Neural cell (in vitro differentiated cells): Measurements from ENCODE around the gene NLRX1. TPM values are rescaled to one million over a fixed set of nuclear protein-coding genes. Genes with fewer than 3 reads are reported as not detected.

Experiments
- H2AFZ ChIP-seq: fragments of 200-600, 300-800 bp; sonication (generic), shearing (Covaris generic); 2 replicates; pipeline ENCODE4 v1.6.0; 2014; ENCODE audit warnings: low read depth, mild to moderate bottlenecking, antibody characterized with exemption, low read length, moderate library complexity
- H3F3A ChIP-seq: fragments of 200-600 bp; shearing (Covaris generic); 2 replicates; pipeline ENCODE4 v1.6.1; 2016; ENCODE audit warnings: mild to moderate bottlenecking, moderate library complexity, mixed read lengths, antibody characterized with exemption, low read length; ENCODE audit not compliant: insufficient read depth, poor library complexity, severe bottlenecking
- H3K27ac ChIP-seq: fragments of 200-600, 300-800 bp; sonication (generic), shearing (Covaris generic); 2 replicates; pipeline ENCODE4 v1.5.1; 2014; ENCODE audit warnings: mild to moderate bottlenecking, low read length, moderate library complexity
- H3K27me3 ChIP-seq: fragments of 300-800, 200-600 bp; sonication (generic), shearing (Covaris generic); 2 replicates; pipeline ENCODE4 v1.6.0; 2014; ENCODE audit warnings: mild to moderate bottlenecking, low read depth, low read length, moderate library complexity; ENCODE audit not compliant: insufficient read depth
- H3K36me3 ChIP-seq: fragments of 300-800, 200-600 bp; sonication (generic), shearing (Covaris generic); 2 replicates; pipeline ENCODE4 v1.5.1; 2014; ENCODE audit warnings: mild to moderate bottlenecking, antibody characterized with exemption, low read length, moderate library complexity; ENCODE audit not compliant: insufficient read depth
- H3K4me2 ChIP-seq: fragments of 300-800, 200-600 bp; sonication (generic), shearing (Covaris generic); 2 replicates; pipeline ENCODE4 v1.6.0; 2014; ENCODE audit warnings: mild to moderate bottlenecking, low read length
- H3K4me3 ChIP-seq: fragments of 300-800, 200-600 bp; sonication (generic), shearing (Covaris generic); 2 replicates; pipeline ENCODE4 v1.5.1; 2014; ENCODE audit warnings: mild to moderate bottlenecking, low read length, moderate library complexity
- H3K79me2 ChIP-seq: fragments of 200-600 bp; shearing (Covaris generic); replicated peaks from 2 replicates; pipeline ENCODE4 v1.6.0; 2014; ENCODE audit warnings: mild to moderate bottlenecking, low read length, moderate library complexity; ENCODE audit not compliant: insufficient read depth
- H3K9ac ChIP-seq: fragments of 300-800, 200-600 bp; sonication (generic), shearing (Covaris generic); 2 replicates; pipeline ENCODE4 v1.6.1; 2016; ENCODE audit warnings: mild to moderate bottlenecking, low read length, mixed read lengths
- H3K9me2 ChIP-seq: fragments of 200-600 bp; shearing (Covaris generic); 2 replicates; pipeline ENCODE4 v1.6.1; 2016; ENCODE audit warnings: mild to moderate bottlenecking, low read length, mixed read lengths; ENCODE audit not compliant: insufficient read depth
- H3K9me3 ChIP-seq: fragments of 200-600, 300-800 bp; sonication (generic), shearing (Covaris generic); 2 replicates; pipeline ENCODE4 v1.6.1; 2016; ENCODE audit warnings: mild to moderate bottlenecking, mixed run types, low read length, moderate library complexity, mixed read lengths
- H4K20me1 ChIP-seq: fragments of 200-600 bp; shearing (Covaris generic); 2 replicates; pipeline ENCODE4 v1.6.1; 2016; ENCODE audit warnings: mild to moderate bottlenecking, mixed run types; ENCODE audit not compliant: insufficient read depth
- EP300 ChIP-seq: fragments of 450-650 bp; conservative IDR thresholded peaks from 2 replicates; pipeline ENCODE4 v1.6.1; 2014; ENCODE audit warnings: antibody characterized with exemption, mild to moderate bottlenecking, moderate library complexity; ENCODE audit not compliant: poor library complexity, severe bottlenecking
- EZH2 ChIP-seq: fragments of 200-600, 300-800 bp; shearing (Covaris generic), sonication (generic); IDR thresholded peaks from 2 replicates; pipeline ENCODE4 v1.6.1; 2014; ENCODE audit warnings: antibody characterized with exemption, low read length, borderline replicate concordance, mild to moderate bottlenecking; ENCODE audit not compliant: insufficient read depth, poor library complexity, severe bottlenecking
- MXI1 ChIP-seq: fragments of 450-650 bp; conservative IDR thresholded peaks from 2 replicates; pipeline ENCODE4 v1.6.1; 2014; ENCODE audit warnings: antibody characterized with exemption, mild to moderate bottlenecking; ENCODE audit not compliant: poor library complexity, severe bottlenecking
- POLR2AphosphoS5 ChIP-seq: IDR thresholded peaks from 2 replicates; pipeline ENCODE4 v1.6.1; 2012
- RAD21 ChIP-seq: fragments of 450-650 bp; conservative IDR thresholded peaks from 2 replicates; pipeline ENCODE4 v1.6.1; 2014; ENCODE audit warnings: antibody characterized with exemption, mild to moderate bottlenecking, moderate library complexity
- SMC3 ChIP-seq: fragments of 450-650 bp; conservative IDR thresholded peaks from 2 replicates; pipeline ENCODE4 v1.6.1; 2014; ENCODE audit warnings: antibody characterized with exemption, mild to moderate bottlenecking, moderate library complexity; ENCODE audit not compliant: poor library complexity
- TAF1 ChIP-seq: IDR thresholded peaks from 2 replicates; pipeline ENCODE4 v1.6.1; 2012; ENCODE audit warnings: low read depth
- polyA plus RNA-seq: library from polyadenylated mRNA; depleted of rRNA; stranded (reverse); fragments of >200 nt; gene quantifications from 2 replicates; pipeline ENCODE4 v1.2.3, GENCODE V29; 2014
- TF ChIP-seq, protein P1 (sequence below): IDR thresholded peaks from 2 replicates; pipeline ENCODE4 v1.6.1; 2012; ENCODE audit warnings: borderline replicate concordance
- TF ChIP-seq, protein P2 (sequence below): fragments of 450-650 bp; IDR thresholded peaks from 2 replicates; pipeline ENCODE4 v1.5.1; 2014; ENCODE audit warnings: antibody characterized with exemption, mild to moderate bottlenecking, moderate library complexity; ENCODE audit not compliant: poor library complexity, severe bottlenecking

The NLRX1 gene
- polyA plus RNA-seq, 1 donor from 2014 or later: 1.6 TPM

GRCh38 chr11:119209186-119209585, 40.7 kb downstream of the NLRX1 start:
- Histone ChIP-seq H3K9ac (no peak overlapping the region), H3K4me2 (no peak overlapping the region), H3K9me3 (no peaks in the 10 kb centered on the region), H3K4me3 (no peak overlapping the region), H3K27me3 (no peaks in the 10 kb centered on the region), H4K20me1 (no peaks in the 10 kb centered on the region), H2AFZ (no peak overlapping the region), H3F3A (no peaks in the 10 kb centered on the region), H3K36me3 (no peaks in the 10 kb centered on the region), H3K9me2 (no peaks in the 10 kb centered on the region), H3K79me2 (peaks cover 56% of the 10 kb centered on the region), H3K27ac (no peak overlapping the region)
- no peak for TF ChIP-seq SMC3
- no peak for TF ChIP-seq EZH2
- TF ChIP-seq, protein P1, sequence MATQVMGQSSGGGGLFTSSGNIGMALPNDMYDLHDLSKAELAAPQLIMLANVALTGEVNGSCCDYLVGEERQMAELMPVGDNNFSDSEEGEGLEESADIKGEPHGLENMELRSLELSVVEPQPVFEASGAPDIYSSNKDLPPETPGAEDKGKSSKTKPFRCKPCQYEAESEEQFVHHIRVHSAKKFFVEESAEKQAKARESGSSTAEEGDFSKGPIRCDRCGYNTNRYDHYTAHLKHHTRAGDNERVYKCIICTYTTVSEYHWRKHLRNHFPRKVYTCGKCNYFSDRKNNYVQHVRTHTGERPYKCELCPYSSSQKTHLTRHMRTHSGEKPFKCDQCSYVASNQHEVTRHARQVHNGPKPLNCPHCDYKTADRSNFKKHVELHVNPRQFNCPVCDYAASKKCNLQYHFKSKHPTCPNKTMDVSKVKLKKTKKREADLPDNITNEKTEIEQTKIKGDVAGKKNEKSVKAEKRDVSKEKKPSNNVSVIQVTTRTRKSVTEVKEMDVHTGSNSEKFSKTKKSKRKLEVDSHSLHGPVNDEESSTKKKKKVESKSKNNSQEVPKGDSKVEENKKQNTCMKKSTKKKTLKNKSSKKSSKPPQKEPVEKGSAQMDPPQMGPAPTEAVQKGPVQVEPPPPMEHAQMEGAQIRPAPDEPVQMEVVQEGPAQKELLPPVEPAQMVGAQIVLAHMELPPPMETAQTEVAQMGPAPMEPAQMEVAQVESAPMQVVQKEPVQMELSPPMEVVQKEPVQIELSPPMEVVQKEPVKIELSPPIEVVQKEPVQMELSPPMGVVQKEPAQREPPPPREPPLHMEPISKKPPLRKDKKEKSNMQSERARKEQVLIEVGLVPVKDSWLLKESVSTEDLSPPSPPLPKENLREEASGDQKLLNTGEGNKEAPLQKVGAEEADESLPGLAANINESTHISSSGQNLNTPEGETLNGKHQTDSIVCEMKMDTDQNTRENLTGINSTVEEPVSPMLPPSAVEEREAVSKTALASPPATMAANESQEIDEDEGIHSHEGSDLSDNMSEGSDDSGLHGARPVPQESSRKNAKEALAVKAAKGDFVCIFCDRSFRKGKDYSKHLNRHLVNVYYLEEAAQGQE: no peak
- TF ChIP-seq, protein P2, sequence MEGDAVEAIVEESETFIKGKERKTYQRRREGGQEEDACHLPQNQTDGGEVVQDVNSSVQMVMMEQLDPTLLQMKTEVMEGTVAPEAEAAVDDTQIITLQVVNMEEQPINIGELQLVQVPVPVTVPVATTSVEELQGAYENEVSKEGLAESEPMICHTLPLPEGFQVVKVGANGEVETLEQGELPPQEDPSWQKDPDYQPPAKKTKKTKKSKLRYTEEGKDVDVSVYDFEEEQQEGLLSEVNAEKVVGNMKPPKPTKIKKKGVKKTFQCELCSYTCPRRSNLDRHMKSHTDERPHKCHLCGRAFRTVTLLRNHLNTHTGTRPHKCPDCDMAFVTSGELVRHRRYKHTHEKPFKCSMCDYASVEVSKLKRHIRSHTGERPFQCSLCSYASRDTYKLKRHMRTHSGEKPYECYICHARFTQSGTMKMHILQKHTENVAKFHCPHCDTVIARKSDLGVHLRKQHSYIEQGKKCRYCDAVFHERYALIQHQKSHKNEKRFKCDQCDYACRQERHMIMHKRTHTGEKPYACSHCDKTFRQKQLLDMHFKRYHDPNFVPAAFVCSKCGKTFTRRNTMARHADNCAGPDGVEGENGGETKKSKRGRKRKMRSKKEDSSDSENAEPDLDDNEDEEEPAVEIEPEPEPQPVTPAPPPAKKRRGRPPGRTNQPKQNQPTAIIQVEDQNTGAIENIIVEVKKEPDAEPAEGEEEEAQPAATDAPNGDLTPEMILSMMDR: no peak
- no peak for TF ChIP-seq TAF1
- no peak for TF ChIP-seq EP300
- TF ChIP-seq MXI1: no peak
- TF ChIP-seq RAD21: no peak
- no peak for TF ChIP-seq POLR2AphosphoS5

GRCh38 chr11:119210050-119210449, 41.5 kb downstream of the NLRX1 start:
- Histone ChIP-seq H3K36me3 (no peaks in the 10 kb centered on the region), H3K27me3 (no peaks in the 10 kb centered on the region), H3K4me3 (no peak overlapping the region), H4K20me1 (no peaks in the 10 kb centered on the region), H3K9me3 (no peaks in the 10 kb centered on the region), H3K4me2 (no peak overlapping the region), H2AFZ (no peak overlapping the region), H3K27ac (no peak overlapping the region), H3K79me2 (peaks cover 61% of the 10 kb centered on the region), H3K9me2 (no peaks in the 10 kb centered on the region), H3K9ac (no peak overlapping the region), H3F3A (no peaks in the 10 kb centered on the region)
- no peak for TF ChIP-seq TAF1
- TF ChIP-seq, protein P1: no peak
